H1 (cell line): ENCODE results near the gene KLHL29. TPM values are rescaled to one million over a fixed set of nuclear protein-coding genes. Genes with fewer than 3 reads are reported as not detected.

Experiments
- CTCF ChIA-PET: fragments of 300-600 bp; sonication (Branson Sonifier 250); formaldehyde crosslinking; loops from one replicate; lab custom pipeline; 2021; ENCODE audit not compliant: partially characterized antibody; lab: Charles Lee
- POLR2A ChIA-PET: fragments of 300-600 bp; sonication (Branson Sonifier 250); formaldehyde crosslinking; loops from one replicate; lab custom pipeline; 2021; ENCODE audit warnings: inconsistent platforms; ENCODE audit not compliant: partially characterized antibody; lab: Charles Lee
- DNase-seq, 2 experiments: peaks; one replicate each; pipeline versions ENCODE4 v3.0.0 to v3.0.0-alpha.2; 2010 to 2022; ENCODE audit warnings: low spot score in 2 of 2, low read depth in 1 of 2, mixed read lengths in 1 of 2
- FAIRE-seq: peaks from 2 replicates; lab custom pipeline; 2011; peaks lifted over from hg19 to GRCh38; lab: Jason Lieb, UNC
- H2AFZ ChIP-seq: 2 replicates; pipeline ENCODE4 v1.8.1; 2012; ENCODE audit warnings: low read length, inconsistent platforms
- H2AK5ac ChIP-seq: 2 replicates; pipeline ENCODE4 v1.6.1; 2013; ENCODE audit warnings: low read depth, low read length
- H2BK120ac ChIP-seq: replicated peaks from 2 replicates; pipeline ENCODE3; 2013; ENCODE audit warnings: low read depth, low read length, inconsistent platforms
- H2BK12ac ChIP-seq: 2 replicates; pipeline ENCODE4 v1.6.1; 2013; ENCODE audit warnings: low read depth, low read length
- H2BK15ac ChIP-seq: 2 replicates; pipeline ENCODE4 v1.6.1; 2013; ENCODE audit warnings: low read length
- H2BK20ac ChIP-seq: 2 replicates; pipeline ENCODE4 v1.6.1; 2013; ENCODE audit warnings: low read length
- H2BK5ac ChIP-seq: 2 replicates; pipeline ENCODE4 v1.6.1; 2013; ENCODE audit warnings: low read depth, low read length
- H3K14ac ChIP-seq: 2 replicates; pipeline ENCODE4 v1.6.1; 2013; ENCODE audit warnings: inconsistent platforms; ENCODE audit not compliant: insufficient read length
- H3K18ac ChIP-seq: 2 replicates; pipeline ENCODE4 v1.6.1; 2013; ENCODE audit warnings: low read length; ENCODE audit errors: extremely low read depth
- H3K23ac ChIP-seq: 2 replicates; pipeline ENCODE4 v1.6.1; 2013; ENCODE audit warnings: inconsistent platforms; ENCODE audit not compliant: insufficient read length
- H3K23me2 ChIP-seq: 2 replicates; pipeline ENCODE4 v1.6.1; 2013; ENCODE audit warnings: low read depth, low read length
- H3K27ac ChIP-seq: 2 replicates; pipeline ENCODE4 v1.6.1; 2011; ENCODE audit warnings: low read depth, low read length, inconsistent platforms
- H3K27me3 ChIP-seq, 4 experiments: replicated peaks in 1 of 4; 1 replicate in 1 of 4; 2 replicates in 3 of 4; pipeline versions ENCODE4 v1.6.1 to v1.8.1; 2011 to 2013; ENCODE audit warnings: low read length in 3 of 4, mild to moderate bottlenecking in 3 of 4, inconsistent platforms in 2 of 4, mixed read lengths in 2 of 4, moderate library complexity in 1 of 4; ENCODE audit not compliant: control insufficient read depth in 3 of 4, insufficient read depth in 3 of 4; ENCODE audit errors: extremely low read depth in 1 of 4
- H3K36me3 ChIP-seq, 4 experiments: 2 replicates each; pipeline versions ENCODE4 v1.6.1 to v1.8.1; 2011 to 2013; ENCODE audit warnings: mild to moderate bottlenecking in 4 of 4, low read length in 3 of 4, moderate library complexity in 2 of 4, control low read depth in 1 of 4, inconsistent platforms in 1 of 4; ENCODE audit not compliant: insufficient read depth in 4 of 4, control insufficient read depth in 2 of 4
- H3K4ac ChIP-seq: replicated peaks from 2 replicates; pipeline ENCODE3; 2013; ENCODE audit warnings: low read length, low read depth, mixed read lengths, inconsistent platforms; ENCODE audit not compliant: insufficient read length
- H3K4me1 ChIP-seq, 4 experiments: replicated peaks in 1 of 4; 1 replicate in 1 of 4; 2 replicates in 3 of 4; pipeline versions ENCODE4 v1.6.1 to v1.8.1; 2011 to 2013; ENCODE audit warnings: low read length in 3 of 4, inconsistent platforms in 2 of 4, mixed read lengths in 1 of 4; ENCODE audit not compliant: insufficient read depth in 4 of 4, control insufficient read depth in 3 of 4
- H3K4me2 ChIP-seq, 2 experiments: 2 replicates each; pipeline versions ENCODE4 v1.6.1 to v1.8.1; 2011 to 2013; ENCODE audit warnings: low read depth in 2 of 2, low read length in 2 of 2, control low read depth in 1 of 2, inconsistent platforms in 1 of 2, mild to moderate bottlenecking in 1 of 2; ENCODE audit not compliant: insufficient read depth in 1 of 2
- H3K4me3 ChIP-seq, 4 experiments: fragments of 200-600, 300-600 bp in 1 of 4; sonication (generic), shearing (Covaris generic), sonication (Bioruptor Twin) in 1 of 4; 2 replicates each; pipeline versions ENCODE4 v1.5.1 to v1.8.1; 2011 to 2016; ENCODE audit warnings: low read length in 4 of 4, low read depth in 3 of 4, control low read depth in 2 of 4, inconsistent platforms in 2 of 4, mild to moderate bottlenecking in 2 of 4, mixed read lengths in 1 of 4, moderate library complexity in 1 of 4; ENCODE audit not compliant: insufficient read depth in 2 of 4; ENCODE audit errors: extremely low read depth in 1 of 4
- H3K56ac ChIP-seq: replicated peaks from 2 replicates; pipeline ENCODE3; 2013; ENCODE audit warnings: low read depth, mild to moderate bottlenecking, mixed read lengths, low read length, inconsistent platforms; ENCODE audit not compliant: insufficient read length
- H3K79me1 ChIP-seq: 2 replicates; pipeline ENCODE4 v1.6.1; 2013; ENCODE audit warnings: low read depth, low read length, control low read depth
- H3K79me2 ChIP-seq, 2 experiments: 2 replicates each; pipeline versions ENCODE4 v1.6.1 to v1.8.1; 2012 to 2013; ENCODE audit warnings: low read length in 2 of 2, mild to moderate bottlenecking in 2 of 2, inconsistent platforms in 1 of 2; ENCODE audit not compliant: insufficient read depth in 2 of 2, control insufficient read depth in 1 of 2
- H3K9ac ChIP-seq, 4 experiments: replicated peaks in 1 of 4; 1 replicate in 1 of 4; 2 replicates in 3 of 4; pipeline versions ENCODE4 v1.6.1 to v1.8.1; 2011 to 2013; ENCODE audit warnings: low read depth in 3 of 4, low read length in 3 of 4, control low read depth in 2 of 4, mild to moderate bottlenecking in 2 of 4, moderate library complexity in 2 of 4, inconsistent platforms in 1 of 4; ENCODE audit errors: extremely low read depth in 1 of 4
- H3K9me3 ChIP-seq, 2 experiments: 2 replicates each; pipeline versions ENCODE4 v1.6.1 to v1.8.1; 2012 to 2013; ENCODE audit warnings: mild to moderate bottlenecking in 2 of 2, moderate library complexity in 2 of 2, control low read depth in 1 of 2, inconsistent platforms in 1 of 2, low read depth in 1 of 2, low read length in 1 of 2, mixed read lengths in 1 of 2; ENCODE audit not compliant: insufficient read depth in 2 of 2
- H4K20me1 ChIP-seq, 2 experiments: replicated peaks in 1 of 2; 2 replicates each; pipeline versions ENCODE3 to v1.8.1; 2011 to 2013; ENCODE audit warnings: inconsistent platforms in 2 of 2, low read length in 2 of 2, mild to moderate bottlenecking in 1 of 2; ENCODE audit not compliant: insufficient read depth in 2 of 2, control insufficient read depth in 1 of 2
- H4K5ac ChIP-seq: 2 replicates; pipeline ENCODE4 v1.6.1; 2013; ENCODE audit warnings: low read length, low read depth, mixed read lengths, inconsistent platforms; ENCODE audit not compliant: insufficient read length
- H4K8ac ChIP-seq: 2 replicates; pipeline ENCODE4 v1.8.0; 2013; ENCODE audit warnings: mild to moderate bottlenecking, moderate library complexity, low read length, inconsistent platforms; ENCODE audit not compliant: insufficient read depth; ENCODE audit errors: extremely low read depth
- H4K91ac ChIP-seq: replicated peaks from 2 replicates; pipeline ENCODE3; 2013; ENCODE audit warnings: low read length, mixed read lengths, inconsistent platforms; ENCODE audit not compliant: insufficient read length
- RBBP5 ChIP-seq: IDR thresholded peaks from 2 replicates; pipeline ENCODE4 v1.7.1; 2012; ENCODE audit warnings: low read depth, mild to moderate bottlenecking, inconsistent platforms, low read length, moderate library complexity, borderline replicate concordance
- WGBS, 2 experiments: shearing (Covaris generic) in 1 of 2; methylation state at CpG; one replicate each; pipeline versions ENCODE4 v1.1.6 to v1.1.7; 2013 to 2015; ENCODE audit warnings: low lambda C conversion rate in 2 of 2, mixed read lengths in 2 of 2, inconsistent platforms in 1 of 2, low coverage in 1 of 2, missing lambda C conversion rate in 1 of 2; ENCODE audit not compliant: insufficient replicate concordance in 2 of 2, insufficient coverage in 1 of 2, insufficient read length in 1 of 2; ENCODE audit errors: extremely low coverage in 1 of 2, missing lambda C conversion rate in 1 of 2; 5-methylcytosine and 5-hydroxymethylcytosine counted together
- polyA plus RNA-seq, 7 experiments: library from polyadenylated mRNA; depleted of rRNA in 3 of 7; stranded (reverse) in 5 of 7; unstranded in 2 of 7; fragments of >200 nt in 5 of 7; fragments of 200-250 nt in 2 of 7; gene quantifications; 1 replicate in 5 of 7; 2 replicates in 1 of 7; 4 replicates in 1 of 7; pipeline versions ENCODE4 v1.2.1 to v1.2.3, GENCODE V29; 2011 to 2013; ENCODE audit warnings: missing spikeins in 2 of 7, mixed read lengths in 2 of 7
- total RNA-seq: library from RNA; stranded (reverse); fragmentation: NEBNext Ultra II Directional; extraction: Animal tissue kit (Norgen Biotek cat#: 25700); gene quantifications from 2 replicates; pipeline ENCODE4 v1.2.1, GENCODE V29; 2021
- TF ChIP-seq, protein P1 (sequence below): IDR thresholded peaks from 2 replicates; pipeline ENCODE4 v1.6.1; 2012; ENCODE audit warnings: low read length, inconsistent platforms

The KLHL29 gene
- total and polyA plus RNA-seq, 2 of the 8 experiments (the other 6 are each of a cell fraction or from before 2014, with no cell fraction given) = 1.1 to 4.7 TPM

DNA sequence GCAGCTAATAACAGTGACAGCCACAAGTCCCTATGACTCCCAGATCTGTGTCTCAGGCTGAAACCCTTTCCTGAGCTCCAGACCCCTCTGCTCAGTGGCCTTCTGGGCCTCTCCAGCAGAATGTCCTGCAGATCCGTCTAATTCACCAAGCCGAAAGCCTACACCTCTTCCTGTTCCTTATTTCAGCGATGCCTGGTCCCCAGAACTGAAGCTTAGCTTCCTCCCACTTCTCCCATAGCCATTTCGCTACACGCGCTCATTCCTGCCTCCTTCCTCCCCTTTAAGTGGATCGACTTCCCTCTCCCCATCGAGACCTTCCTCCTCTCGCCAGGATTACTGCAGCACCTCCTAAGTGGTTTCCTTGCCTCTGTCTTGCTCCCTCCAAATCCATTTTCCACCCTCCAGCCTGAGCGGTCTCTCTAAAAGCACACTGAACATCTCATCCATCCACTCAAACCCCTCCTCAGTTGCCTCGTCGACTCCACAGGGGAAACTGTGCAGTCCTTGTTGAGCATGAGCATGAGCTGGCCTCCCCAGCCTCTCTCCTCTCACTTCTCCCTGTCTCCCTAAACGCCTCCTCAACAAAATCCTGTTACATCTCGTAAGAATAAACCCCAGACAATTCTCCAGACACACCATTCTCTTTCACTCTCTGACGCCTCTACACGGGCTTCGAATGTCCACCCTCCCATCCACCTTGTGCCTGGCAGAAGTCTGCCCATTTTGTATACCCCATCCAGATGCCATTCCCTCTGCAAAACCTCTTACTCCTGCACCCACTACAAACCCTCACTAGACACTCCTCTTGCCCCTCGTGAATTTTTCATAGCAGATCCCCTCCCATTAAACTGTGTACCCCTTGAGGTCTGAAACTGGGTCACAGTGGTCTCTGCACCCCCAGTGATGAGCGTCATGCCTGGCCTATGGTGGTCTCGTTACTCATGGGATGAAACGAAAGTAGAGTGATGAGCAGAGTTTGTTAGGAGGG lies 309.4 kb downstream of the KLHL29 start:
- 90% methylated on average over 21 of the region's 21 CpGs; no CpG with 5 or more reads in 1 of the 2 experiments for WGBS, 2 experiments
- Histone ChIP-seq H3K9me3 (no peaks in the 10 kb centered on the region), H3K4ac (no peak overlapping the region), H3K4me3 (no peak overlapping the region), H2BK120ac (no peak overlapping the region), H4K5ac (no peak overlapping the region), H4K8ac (no peak overlapping the region), H2BK15ac (no peak overlapping the region), H3K18ac (no peak overlapping the region), H3K79me2 (no peaks in the 10 kb centered on the region), H3K27me3 (no peaks in the 10 kb centered on the region), H3K4me2 (no peak overlapping the region), H3K23me2 (no peaks in the 10 kb centered on the region), H3K56ac (no peak overlapping the region), H3K9ac (no peak overlapping the region), H2AK5ac (no peak overlapping the region), H3K79me1 (no peaks in the 10 kb centered on the region; the same call in 1 of the 2 replicates), H2BK20ac (no peak overlapping the region), H2BK5ac (no peak overlapping the region), H3K4me1 (peaks cover 0 to 16% (median 8%) of the 10 kb centered on the region in 4 experiments; a peak in 5 of 7 replicates), H4K91ac (no peak overlapping the region), H3K27ac (no peak overlapping the region), H4K20me1 (no peaks in the 10 kb centered on the region), H3K36me3 (no peaks in the 10 kb centered on the region), H3K14ac (no peak overlapping the region), H2AFZ (no peak overlapping the region), H2BK12ac (no peak overlapping the region), H3K23ac (no peak overlapping the region)
- CTCF ChIA-PET = interaction anchor here (0.9 to 2.1 kb wide), 2 partner anchors 11 to 55 kb away, joined by 4 to 6 read pairs; no protein-coding TSS in a partner anchor
- POLR2A ChIA-PET = interaction anchor here (0.6 kb wide), 1 partner anchor 191 kb away, joined by 3 read pairs; no protein-coding TSS in a partner anchor
- FAIRE-seq = no peak
- no peak for DNase-seq
- TF ChIP-seq, protein P1, sequence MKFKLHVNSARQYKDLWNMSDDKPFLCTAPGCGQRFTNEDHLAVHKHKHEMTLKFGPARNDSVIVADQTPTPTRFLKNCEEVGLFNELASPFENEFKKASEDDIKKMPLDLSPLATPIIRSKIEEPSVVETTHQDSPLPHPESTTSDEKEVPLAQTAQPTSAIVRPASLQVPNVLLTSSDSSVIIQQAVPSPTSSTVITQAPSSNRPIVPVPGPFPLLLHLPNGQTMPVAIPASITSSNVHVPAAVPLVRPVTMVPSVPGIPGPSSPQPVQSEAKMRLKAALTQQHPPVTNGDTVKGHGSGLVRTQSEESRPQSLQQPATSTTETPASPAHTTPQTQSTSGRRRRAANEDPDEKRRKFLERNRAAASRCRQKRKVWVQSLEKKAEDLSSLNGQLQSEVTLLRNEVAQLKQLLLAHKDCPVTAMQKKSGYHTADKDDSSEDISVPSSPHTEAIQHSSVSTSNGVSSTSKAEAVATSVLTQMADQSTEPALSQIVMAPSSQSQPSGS = no peak
- no peak for TF ChIP-seq RBBP5
